Testis (tissue), 3 donors: ENCODE data around the gene PER1. TPM values are rescaled to one million over a fixed set of nuclear protein-coding genes. Genes with fewer than 3 reads are reported as not detected.

ENCODE experiments used
- DNase-seq: peaks from one replicate; pipeline ENCODE4 v3.0.0-alpha.2; 2019
- H3K27ac ChIP-seq, 2 donors: fragments of 200-600 bp; sonication (generic); one replicate each; pipeline ENCODE4 v1.5.1; 2019
- H3K27me3 ChIP-seq: fragments of 200-600 bp; sonication (generic); one replicate; pipeline ENCODE4 v1.5.1; 2019
- H3K36me3 ChIP-seq: fragments of 200-600 bp; sonication (generic); one replicate; pipeline ENCODE4 v1.5.1; 2017; ENCODE audit warnings: low read depth; ENCODE audit errors: missing control alignments
- H3K4me1 ChIP-seq: fragments of 200-600 bp; sonication (generic); one replicate; pipeline ENCODE4 v1.5.1; 2019
- H3K4me3 ChIP-seq, 2 donors: fragments of 200-600 bp; sonication (generic); one replicate each; pipeline ENCODE4 v1.5.1; 2017 to 2019
- H3K9me3 ChIP-seq: fragments of 200-600 bp; sonication (generic); one replicate; pipeline ENCODE4 v1.5.1; 2017
- CTCF ChIP-seq, 3 experiments: fragments of 450-650 bp in 2 of 3; fragments of 200-600 bp in 1 of 3; sonication (generic) in 1 of 3; IDR thresholded peaks; one replicate each; pipeline ENCODE4 v1.5.1; 2016 to 2019; ENCODE audit warnings: antibody characterized with exemption in 3 of 3, mild to moderate bottlenecking in 2 of 3, moderate library complexity in 1 of 3
- POLR2A ChIP-seq: fragments of 450-650 bp; IDR thresholded peaks from one replicate; pipeline ENCODE4 v1.6.1; 2017; ENCODE audit warnings: antibody characterized with exemption, mild to moderate bottlenecking, moderate library complexity
- WGBS, 2 donors: methylation state at CpG; one replicate each; pipeline ENCODE4 v1.1.5; 2018; 5-methylcytosine and 5-hydroxymethylcytosine counted together
- intact Hi-C: fragments of 100-400 bp; cut with DNase I; formaldehyde crosslinking; loops from one replicate; pipeline ENCODE4 v1.15.1; 2023; ENCODE audit warnings: low total_unique reads
- microRNA counts, 2 donors: library from miRNA; unstranded; fragments of <30 nt; microRNA quantifications; one replicate each; lab custom pipeline; 2016
- microRNA-seq, 2 donors: library from miRNA; unstranded; fragments of <30 nt; microRNA quantifications; one replicate each; pipeline ENCODE4, GENCODE V29; 2016; ENCODE audit warnings: borderline number of aligned reads in 2 of 2, borderline replicate concordance in 1 of 2
- polyA plus RNA-seq: library from polyadenylated mRNA; stranded (reverse); fragments of 350-450 nt; fragmentation: Illumina TruSeq; extraction: RNeasy Lipid Tissue Mini Kit (QIAGEN cat#74804); gene quantifications from one replicate; pipeline ENCODE4 v1.2.3, GENCODE V29; 2014; ENCODE audit warnings: low read depth, low replicate concordance; ENCODE audit not compliant: insufficient read depth
- total RNA-seq, 2 donors: library from RNA; depleted of rRNA; stranded (reverse); fragments of >200 nt; gene quantifications; one replicate each; pipeline ENCODE4 v1.2.3, GENCODE V29; 2016

Gene PER1
- total and polyA plus RNA-seq, 3 donors from 2014 or later: 55.1 to 119 (median 96.0) TPM

DNA sequence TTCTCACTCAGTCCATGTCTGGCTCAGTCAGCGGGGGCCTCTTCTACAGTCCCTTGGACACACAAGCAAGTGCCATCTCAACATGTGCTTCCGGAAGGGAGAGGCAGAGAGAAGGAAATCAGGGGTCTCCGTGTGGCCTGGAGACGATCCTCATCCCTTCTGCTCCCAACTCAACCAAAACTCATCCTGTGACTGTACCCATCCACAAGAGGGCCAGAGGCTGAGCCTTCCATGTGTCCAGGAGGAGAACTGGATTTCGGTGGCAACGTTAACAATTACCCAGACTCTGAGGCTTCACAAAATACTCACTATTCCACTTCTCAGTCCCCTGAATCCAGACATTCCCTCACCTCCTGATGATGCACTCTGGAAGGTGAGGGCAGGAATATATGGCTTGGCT, 56.8 kb downstream of the PER1 start:
- 67 to 81% methylated on average over 6 of the region's 6 CpGs for WGBS, 2 donors
- TF ChIP-seq CTCF (IDR thresholded peaks at IDR 0.05) (no peak), POLR2A (no peak)
- intact Hi-C loops: no loop called here
- no peak overlapping the region for H3K4me3 ChIP-seq
- DNase-seq: no peak
- no peak overlapping the region for H3K27ac ChIP-seq
- no peaks in the 10 kb centered on the region for H3K27me3 ChIP-seq
- no peaks in the 10 kb centered on the region for H3K36me3 ChIP-seq
- no peaks in the 10 kb centered on the region for H3K4me1 ChIP-seq
- no peaks in the 10 kb centered on the region for H3K9me3 ChIP-seq

DNA sequence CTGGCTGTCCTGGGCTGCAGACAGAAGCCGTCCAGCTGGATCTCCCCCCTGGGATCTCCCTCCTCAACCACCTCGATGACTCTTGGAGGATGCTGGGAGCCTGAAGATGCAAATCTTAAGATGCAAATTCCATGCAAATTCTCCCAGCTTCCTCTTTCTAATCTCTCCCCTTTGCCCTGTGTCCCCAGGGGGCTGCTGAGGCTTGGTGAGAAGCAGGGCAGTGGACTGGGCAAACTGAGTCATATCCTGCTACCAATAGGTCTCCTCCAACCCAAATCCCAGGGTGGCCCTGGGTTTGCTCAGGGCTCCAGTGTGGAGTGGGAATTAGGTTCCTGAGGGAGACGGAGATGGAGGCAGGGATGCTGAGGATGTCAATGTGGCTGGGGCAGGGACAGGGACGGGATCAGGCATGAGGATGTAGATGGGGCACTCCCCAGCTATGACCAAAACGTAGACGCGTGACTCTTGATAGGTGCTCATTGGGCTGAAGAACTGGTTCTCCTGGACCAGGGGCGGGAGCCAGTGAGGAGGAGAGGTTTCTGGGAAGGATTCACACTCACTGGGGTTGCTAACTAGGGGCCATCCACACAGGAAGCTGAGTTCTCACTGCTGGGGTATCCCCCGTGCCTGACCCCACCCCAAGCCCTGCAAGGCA, 61.0 kb downstream of the PER1 start:
- Histone ChIP-seq H3K27ac (no peak overlapping the region), H3K4me3 (no peak overlapping the region), H3K36me3 (no peaks in the 10 kb centered on the region), H3K9me3 (no peaks in the 10 kb centered on the region), H3K27me3 (no peaks in the 10 kb centered on the region), H3K4me1 (no peaks in the 10 kb centered on the region)
- intact Hi-C loops: no loop called here
- TF ChIP-seq POLR2A (no peak), CTCF (IDR thresholded peaks at IDR 0.05) (no peak)
- 62 to 80% methylated on average over 8 to 9 of the region's 9 CpGs for WGBS, 2 donors
- no peak for DNase-seq

MicroRNAs encoded within 50 kb of the gene (microRNA counts, 767-probe panel; counts per million panel counts)
- microRNA hsa-miR-4521 (lab: Ali Mortazavi, UCI): 0 to 152 counts per million in 2 donors

Small RNA genes within 50 kb of the gene (microRNA-seq; reads per million reads assigned to microRNA genes)
- gene MIR4521 (0 reads per million in 2 donors), gene MIR6883 (0.70 to 2.1 reads per million in 2 donors)

Other genes starting within 250 kb of the PER1 start
- 10 to 100 TPM; 16.2 to 27.9 TPM for gene RNF227, start 236.1 kb downstream of the PER1 start, total RNA-seq
- 6.5 TPM for gene RNF227, start 236.1 kb downstream of the PER1 start, polyA plus RNA-seq
- 1 to 10 TPM; 4.3 to 5.2 TPM for gene KCNAB3, start 222.5 kb downstream of the PER1 start, total RNA-seq
- 3.3 TPM for gene KCNAB3, start 222.5 kb downstream of the PER1 start, polyA plus RNA-seq
- gene TRAPPC1, start 220.5 kb downstream of the PER1 start, total RNA-seq: 10 to 100 TPM; 76.1 to 96.1 TPM
- 115 TPM for gene TRAPPC1, start 220.5 kb downstream of the PER1 start, polyA plus RNA-seq
- gene CNTROB, start 220.2 kb downstream of the PER1 start, total RNA-seq: 100 to 1,000 TPM in 1 of 2 donors, 10 to 100 TPM in 1; 79.2 to 111 TPM
- gene CNTROB, start 220.2 kb downstream of the PER1 start, polyA plus RNA-seq: 153 TPM
- gene GUCY2D, start 149.8 kb downstream of the PER1 start, total RNA-seq: 1 to 10 TPM; 1.3 to 1.7 TPM
- gene GUCY2D, start 149.8 kb downstream of the PER1 start, polyA plus RNA-seq: 2.4 TPM
- gene ALOX15B, start 113.3 kb downstream of the PER1 start, total RNA-seq: 1 to 10 TPM in 1 of 2 donors, under 1 TPM in 1; 0.79 to 2.2 TPM
- 1.8 TPM for gene ALOX15B, start 113.3 kb downstream of the PER1 start, polyA plus RNA-seq
- gene ALOX12B, start 64.7 kb downstream of the PER1 start, total RNA-seq: under 1 TPM; 0.87 to 0.99 TPM
- gene ALOX12B, start 64.7 kb downstream of the PER1 start, polyA plus RNA-seq: 1.1 TPM
- 1 to 10 TPM; 2.2 to 4.3 TPM for gene ALOXE3, start 33.9 kb downstream of the PER1 start, total RNA-seq
- 2.7 TPM for gene ALOXE3, start 33.9 kb downstream of the PER1 start, polyA plus RNA-seq
- under 1 TPM in 1 of 2 donors, not detected in 1; 0.31 TPM for gene HES7, start 28.3 kb downstream of the PER1 start, total RNA-seq
- 0.25 TPM for gene HES7, start 28.3 kb downstream of the PER1 start, polyA plus RNA-seq
- gene VAMP2, start 10.5 kb upstream of the PER1 start, total RNA-seq: 10 to 100 TPM; 66.3 to 76.5 TPM
- gene VAMP2, start 10.5 kb upstream of the PER1 start, polyA plus RNA-seq: 116 TPM
- 10 to 100 TPM; 17.2 to 23.2 TPM for gene TMEM107, start 24.0 kb upstream of the PER1 start, total RNA-seq
- gene TMEM107, start 24.0 kb upstream of the PER1 start, polyA plus RNA-seq: 31.8 TPM
- 10 to 100 TPM in 1 of 2 donors, 1 to 10 TPM in 1; 8.7 to 10.4 TPM for gene BORCS6, start 37.8 kb upstream of the PER1 start, total RNA-seq
- 8.5 TPM for gene BORCS6, start 37.8 kb upstream of the PER1 start, polyA plus RNA-seq
- gene AURKB, start 58.2 kb upstream of the PER1 start, total RNA-seq: 1 to 10 TPM; 2.4 to 3.7 TPM
- 3.2 TPM for gene AURKB, start 58.2 kb upstream of the PER1 start, polyA plus RNA-seq
- 10 to 100 TPM; 30.3 to 40.0 TPM for gene CTC1, start 95.7 kb upstream of the PER1 start, total RNA-seq
- 22.8 TPM for gene CTC1, start 95.7 kb upstream of the PER1 start, polyA plus RNA-seq
- gene PFAS, start 96.9 kb upstream of the PER1 start, total RNA-seq: 10 to 100 TPM; 33.3 to 40.5 TPM
- gene PFAS, start 96.9 kb upstream of the PER1 start, polyA plus RNA-seq: 17.6 TPM
- gene RANGRF, start 136.3 kb upstream of the PER1 start, total RNA-seq: 10 to 100 TPM; 37.5 to 43.0 TPM
- 163 TPM for gene RANGRF, start 136.3 kb upstream of the PER1 start, polyA plus RNA-seq
- 10 to 100 TPM; 13.1 to 28.2 TPM for gene SLC25A35, start 143.0 kb upstream of the PER1 start, total RNA-seq
- 29.9 TPM for gene SLC25A35, start 143.0 kb upstream of the PER1 start, polyA plus RNA-seq
- 10 to 100 TPM in 1 of 2 donors, 1 to 10 TPM in 1; 4.5 to 13.4 TPM for gene ARHGEF15, start 157.8 kb upstream of the PER1 start, total RNA-seq
- 4.2 TPM for gene ARHGEF15, start 157.8 kb upstream of the PER1 start, polyA plus RNA-seq
- gene ODF4, start 187.4 kb upstream of the PER1 start, total RNA-seq: 1 to 10 TPM; 5.3 to 7.7 TPM
- 34.0 TPM for gene ODF4, start 187.4 kb upstream of the PER1 start, polyA plus RNA-seq
- 1,000 to 10,000 TPM in 1 of 2 donors, 100 to 1,000 TPM in 1; 769 to 1,617 TPM for gene RPL26, start 230.8 kb upstream of the PER1 start, total RNA-seq
- 1,360 TPM for gene RPL26, start 230.8 kb upstream of the PER1 start, polyA plus RNA-seq
- under 1 TPM in 1 of 2 donors, not detected in 1; 0.06 TPM for gene RNF222, start 245.4 kb upstream of the PER1 start, total RNA-seq
- not detected for gene RNF222, start 245.4 kb upstream of the PER1 start, polyA plus RNA-seq